Epithelial cell of proximal tubule (primary cell): ENCODE measurements around the gene FLOT2. TPM values are rescaled to one million over a fixed set of nuclear protein-coding genes. Genes with fewer than 3 reads are reported as not detected.
"Not testable (repeated sequence)": the region's sequence is repeated elsewhere in the genome, so short reads cannot be mapped to it uniquely, and the experiment has no call there.

ENCODE experiments used
- DNase-seq: peaks from one replicate; pipeline ENCODE4 v3.0.0-alpha.2; 2011; ENCODE audit warnings: low read depth
- H3K4me3 ChIP-seq: 2 replicates; pipeline ENCODE4 v1.5.1; 2011; ENCODE audit warnings: low read depth, mild to moderate bottlenecking, low read length
- CTCF ChIP-seq: conservative IDR thresholded peaks from 2 replicates; pipeline ENCODE4 v1.5.1; 2012; ENCODE audit warnings: low read depth, mild to moderate bottlenecking, low read length
- total RNA-seq: library from RNA; depleted of rRNA; stranded (reverse); fragments of >200 nt; gene quantifications from 2 replicates; pipeline ENCODE4 v1.2.3, GENCODE V29; 2015

The FLOT2 gene
- total RNA-seq, 1 donor from 2014 or later: 92.5 TPM

- H3K4me3 ChIP-seq: no peak overlapping the region
- DNase-seq: no peak
- no peak for TF ChIP-seq CTCF
Observed at GRCh38 chr17:28908640-28909167, 11.2 kb upstream of the FLOT2 start.

GRCh38 chr17:28907709-28908475, 10.4 kb upstream of the FLOT2 start:
- H3K4me3 ChIP-seq: no peak overlapping the region
- no peak for DNase-seq
- TF ChIP-seq CTCF: no peak

- TF ChIP-seq CTCF: no peak
- DNase-seq: no peak
Observed at GRCh38 chr17:28906706-28907438, 9.3 kb upstream of the FLOT2 start.

GRCh38 chr17:28906276-28906675, 8.7 kb upstream of the FLOT2 start:
- TF ChIP-seq CTCF: no peak
- no peak overlapping the region for H3K4me3 ChIP-seq
- no peak for DNase-seq

More at GRCh38 chr17:28906706-28907438, 9.3 kb upstream of the FLOT2 start:
- H3K4me3 ChIP-seq: no peak overlapping the region

- H3K4me3 ChIP-seq: no peak overlapping the region
- TF ChIP-seq CTCF: no peak
- no peak for DNase-seq
Observed at GRCh38 chr17:28904800-28905199, 7.3 kb upstream of the FLOT2 start.

- not testable (repeated sequence) for H3K4me3 ChIP-seq, DNase-seq
Observed at GRCh38 chr17:28903546-28903841, 6.0 kb upstream of the FLOT2 start.

- peak; percentile 88 for TF ChIP-seq CTCF
- peak within 1 kb of the TSS; percentile 74 for H3K4me3 ChIP-seq
- DNase-seq: no peak
Observed at GRCh38 chr17:28902819-28903545, 5.4 kb upstream of the FLOT2 start, which contains the start of gene DHRS13. Gene DHRS13, minus strand, starts transcription at chr17:28903079. Its CDS starts 135 bp downstream, at chr17:28902944.
